ENCODE measurements around the gene PGLYRP4. TPM values are rescaled to one million over a fixed set of nuclear protein-coding genes. Genes with fewer than 3 reads are reported as not detected.

The PGLYRP4 gene
- polyA plus RNA-seq, 2 of the 4 experiments (the other 2 are of a cell fraction), result not detected

GRCh38 chr1:153292740-153293479 lies 55.7 kb downstream of the PGLYRP4 start:
- WGBS (ENCODE audit: missing lambda C conversion rate), result 43% methylated on average over 23 of the region's 25 CpGs
- Histone ChIP-seq H3K9me3 (no peaks in the 10 kb centered on the region), H3K4me1 (no peaks in the 10 kb centered on the region), H3K4me2 (no peak overlapping the region), H3K4me3 (no peak overlapping the region), H3K27ac (no peak overlapping the region)
- DNase-seq (ENCODE audit: low read depth in 1 of 2, low spot score in 1 of 2) (no peak), ATAC-seq (peak in 1 of 2 experiments; percentile 8; a peak in 2 of 6 replicates), FAIRE-seq (no peak)
- CTCF ChIA-PET, result interaction anchor here (0.6 kb wide), 1 partner anchor 12 kb away, joined by 3 read pairs; no protein-coding TSS in a partner anchor
- no peak for TF ChIP-seq HES2 (IDR thresholded peaks at IDR 0.05)
- TF ChIP-seq HDAC2 (IDR thresholded peaks at IDR 0.05), result no peak
- no peak for TF ChIP-seq MAX (IDR thresholded peaks at IDR 0.05)
- TF ChIP-seq HOXB5 (CRISPR knock-in tag; IDR thresholded peaks at IDR 0.05), result no peak
- TF ChIP-seq EP300 (IDR thresholded peaks at IDR 0.05), result no peak
- no peak for TF ChIP-seq MAFK (IDR thresholded peaks at IDR 0.05; ENCODE audit: partially characterized antibody)
- TF ChIP-seq ZFP36 (IDR thresholded peaks at IDR 0.05; ENCODE audit: borderline replicate concordance, partially characterized antibody), result no peak
- no peak for TF ChIP-seq CBX2 (IDR thresholded peaks at IDR 0.05; ENCODE audit: borderline replicate concordance, low read depth)
- TF ChIP-seq CHD4 (IDR thresholded peaks at IDR 0.05; ENCODE audit: borderline replicate concordance), result no peak
- TF ChIP-seq REST (IDR thresholded peaks at IDR 0.05), result no peak
- no peak for TF ChIP-seq PBX3 (IDR thresholded peaks at IDR 0.05)
- TF ChIP-seq HOXB13 (CRISPR knock-in tag; IDR thresholded peaks at IDR 0.05; ENCODE audit: low read depth), result no peak
- TF ChIP-seq NR3C1 (IDR thresholded peaks at IDR 0.05), result no peak
- no peak for TF ChIP-seq MAZ (IDR thresholded peaks at IDR 0.05; ENCODE audit: borderline replicate concordance, low read depth, low read length)
- TF ChIP-seq ZNF302 (CRISPR knock-in tag; IDR thresholded peaks at IDR 0.05), result no peak
- no peak for TF ChIP-seq CBX8 (IDR thresholded peaks at IDR 0.05)
- POLR2A ChIA-PET, result interaction anchor here (0.8 kb wide), 1 partner anchor 17 kb away, joined by 3 read pairs; no protein-coding TSS in a partner anchor

GRCh38 chr1:153292185-153292584 lies 56.5 kb downstream of the PGLYRP4 start:
- POLR2A ChIA-PET, result no interaction called here
- no peak for FAIRE-seq
- TF ChIP-seq POLR2A (IDR thresholded peaks at IDR 0.05; ENCODE audit: low read length) (no peak), PBX3 (IDR thresholded peaks at IDR 0.05) (no peak), BHLHE40 (IDR thresholded peaks at IDR 0.05; ENCODE audit: low read depth, low read length) (no peak), ESRRA (IDR thresholded peaks at IDR 0.05; ENCODE audit: borderline replicate concordance, low read length) (no peak)
- no peak for DNase-seq (ENCODE audit: low read depth in 1 of 2, low spot score in 1 of 2)
- no peak overlapping the region for H3K4me2 ChIP-seq
- no peak overlapping the region for H3K4me3 ChIP-seq
- 26% methylated on average over 8 of the region's 8 CpGs for WGBS (ENCODE audit: missing lambda C conversion rate)
- H3K9me3 ChIP-seq, result no peaks in the 10 kb centered on the region
- no peaks in the 10 kb centered on the region for H3K4me1 ChIP-seq
- no peak for ATAC-seq
- H3K27ac ChIP-seq, result no peak overlapping the region
- CTCF ChIA-PET, result interaction anchor here (2.0 kb wide), 1 partner anchor 14 kb away, joined by 5 read pairs; no protein-coding TSS in a partner anchor
